Adrenal gland (tissue), 5 donors: ENCODE data around the gene CREB5.

Source experiments
- POLR2A ChIP-seq, 2 donors: fragments of 450-650 bp; IDR thresholded peaks; one replicate each; pipeline ENCODE4 v1.6.1; 2017; ENCODE audit warnings: antibody characterized with exemption in 2 of 2, mild to moderate bottlenecking in 2 of 2, moderate library complexity in 1 of 2
- TF ChIP-seq, protein P1 (sequence below), 6 experiments: fragments of 450-650 bp in 4 of 6; fragments of 200-600 bp in 2 of 6; sonication (generic) in 1 of 6; IDR thresholded peaks; 1 replicate in 5 of 6; 2 replicates in 1 of 6; pipeline versions ENCODE4 v1.5.1 to v1.8.0; 2016 to 2021; ENCODE audit warnings: antibody characterized with exemption in 6 of 6, mild to moderate bottlenecking in 2 of 6, moderate library complexity in 1 of 6
- donor health status: DM: no; HTN: no; CAD: no.

DNA sequence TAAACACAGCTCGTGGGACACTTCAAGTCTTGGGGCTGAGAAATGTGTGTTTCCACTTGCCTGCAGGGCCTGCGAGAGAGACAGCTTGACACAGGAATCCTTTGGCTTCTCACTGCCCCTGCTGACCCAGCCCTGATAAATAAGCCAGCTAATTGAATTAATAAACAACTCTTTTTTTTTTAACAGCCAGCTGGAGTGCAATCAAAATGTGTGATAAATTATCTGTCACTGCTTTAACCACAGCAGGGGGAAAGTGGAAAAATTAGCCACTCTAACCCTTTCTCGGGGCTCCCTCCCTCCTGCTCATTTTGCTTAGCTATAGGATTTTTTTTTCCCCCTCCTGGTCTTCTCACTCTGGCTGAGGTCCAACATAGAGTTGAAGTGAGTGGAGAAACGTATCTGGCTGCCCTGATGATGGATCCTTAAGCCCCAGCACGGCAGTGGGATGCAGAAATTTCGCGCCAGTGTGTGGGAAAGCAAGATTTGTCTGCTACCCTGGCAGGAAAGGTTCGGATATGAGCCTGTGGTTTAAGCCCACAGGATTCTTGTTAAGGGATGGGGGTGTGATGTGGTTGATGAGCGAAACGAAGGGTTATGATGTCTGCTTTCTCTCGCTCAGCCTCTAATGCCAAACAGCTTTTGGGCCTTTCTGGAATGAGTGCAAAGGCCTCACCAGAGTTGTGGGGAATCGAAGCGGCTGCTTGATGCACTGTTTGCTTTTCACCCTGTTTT, 372.0 kb downstream of the CREB5 start:
- no peak for TF ChIP-seq POLR2A (IDR thresholded peaks at IDR 0.05)
- TF ChIP-seq, protein P1, sequence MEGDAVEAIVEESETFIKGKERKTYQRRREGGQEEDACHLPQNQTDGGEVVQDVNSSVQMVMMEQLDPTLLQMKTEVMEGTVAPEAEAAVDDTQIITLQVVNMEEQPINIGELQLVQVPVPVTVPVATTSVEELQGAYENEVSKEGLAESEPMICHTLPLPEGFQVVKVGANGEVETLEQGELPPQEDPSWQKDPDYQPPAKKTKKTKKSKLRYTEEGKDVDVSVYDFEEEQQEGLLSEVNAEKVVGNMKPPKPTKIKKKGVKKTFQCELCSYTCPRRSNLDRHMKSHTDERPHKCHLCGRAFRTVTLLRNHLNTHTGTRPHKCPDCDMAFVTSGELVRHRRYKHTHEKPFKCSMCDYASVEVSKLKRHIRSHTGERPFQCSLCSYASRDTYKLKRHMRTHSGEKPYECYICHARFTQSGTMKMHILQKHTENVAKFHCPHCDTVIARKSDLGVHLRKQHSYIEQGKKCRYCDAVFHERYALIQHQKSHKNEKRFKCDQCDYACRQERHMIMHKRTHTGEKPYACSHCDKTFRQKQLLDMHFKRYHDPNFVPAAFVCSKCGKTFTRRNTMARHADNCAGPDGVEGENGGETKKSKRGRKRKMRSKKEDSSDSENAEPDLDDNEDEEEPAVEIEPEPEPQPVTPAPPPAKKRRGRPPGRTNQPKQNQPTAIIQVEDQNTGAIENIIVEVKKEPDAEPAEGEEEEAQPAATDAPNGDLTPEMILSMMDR (IDR thresholded peaks at IDR 0.05): no peak
